GM18861 (cell line): ENCODE data around the gene DACT2.
"Not testable (repeated sequence)": the region's sequence is repeated elsewhere in the genome, so short reads cannot be mapped to it uniquely, and the experiment has no call there.

Experiments
- ATAC-seq: cut with Tn5 transposase; IDR thresholded peaks from one replicate; pipeline ENCODE4 v1.9.1; 2021; ENCODE audit not compliant: unreplicated experiment

DACT2 gene

GRCh38 chr6:168285456-168285855 lies 34.1 kb downstream of the DACT2 start:
- no peak for ATAC-seq

- ATAC-seq, result no peak
These were observed 35.4 kb downstream of the DACT2 start for GRCh38 chr6:168284187-168284586.

- no peak for ATAC-seq
These were observed 35.9 kb downstream of the DACT2 start for GRCh38 chr6:168283686-168284025.

DNA sequence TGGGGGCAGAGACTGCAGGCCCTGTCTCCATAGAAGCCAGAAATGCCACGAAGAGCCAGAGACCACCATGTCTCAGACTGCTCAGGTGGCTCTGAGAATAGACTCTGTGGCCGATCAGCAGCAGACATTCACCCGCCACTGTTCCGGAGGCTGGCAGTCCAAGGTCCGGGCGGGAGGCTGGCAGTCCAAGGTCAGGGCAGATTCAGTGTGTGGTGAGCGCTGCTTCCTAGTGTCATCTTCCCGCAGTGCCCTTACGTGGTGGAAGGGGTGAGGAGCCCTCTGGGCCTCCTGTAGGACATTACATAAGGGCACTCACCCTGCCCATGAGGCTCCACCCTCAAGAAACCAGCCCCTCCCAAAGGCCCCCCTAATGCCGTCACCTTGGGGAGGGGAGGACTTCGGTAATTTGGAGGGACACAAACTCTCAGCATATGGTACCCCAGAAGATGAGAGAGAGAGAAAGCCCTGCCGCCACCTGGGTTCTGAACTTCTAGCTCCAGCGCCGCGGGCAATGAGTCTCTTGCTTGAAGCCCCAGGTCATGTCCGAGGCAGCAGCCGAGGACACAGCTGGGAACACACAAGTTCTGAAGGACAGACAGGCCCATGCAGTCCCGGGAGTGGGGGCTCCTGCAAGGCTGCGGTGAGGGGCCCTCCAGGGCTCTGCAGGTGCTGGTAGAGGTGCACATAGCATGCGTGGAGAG lies 36.4 kb downstream of the DACT2 start:
- ATAC-seq, result no peak

GRCh38 chr6:168281826-168282225 lies 37.8 kb downstream of the DACT2 start:
- no peak for ATAC-seq

GRCh38 chr6:168281314-168281713 lies 38.3 kb downstream of the DACT2 start:
- ATAC-seq, result not testable (repeated sequence)

- no peak for ATAC-seq
These were observed 38.7 kb downstream of the DACT2 start for GRCh38 chr6:168280899-168281245.

DNA sequence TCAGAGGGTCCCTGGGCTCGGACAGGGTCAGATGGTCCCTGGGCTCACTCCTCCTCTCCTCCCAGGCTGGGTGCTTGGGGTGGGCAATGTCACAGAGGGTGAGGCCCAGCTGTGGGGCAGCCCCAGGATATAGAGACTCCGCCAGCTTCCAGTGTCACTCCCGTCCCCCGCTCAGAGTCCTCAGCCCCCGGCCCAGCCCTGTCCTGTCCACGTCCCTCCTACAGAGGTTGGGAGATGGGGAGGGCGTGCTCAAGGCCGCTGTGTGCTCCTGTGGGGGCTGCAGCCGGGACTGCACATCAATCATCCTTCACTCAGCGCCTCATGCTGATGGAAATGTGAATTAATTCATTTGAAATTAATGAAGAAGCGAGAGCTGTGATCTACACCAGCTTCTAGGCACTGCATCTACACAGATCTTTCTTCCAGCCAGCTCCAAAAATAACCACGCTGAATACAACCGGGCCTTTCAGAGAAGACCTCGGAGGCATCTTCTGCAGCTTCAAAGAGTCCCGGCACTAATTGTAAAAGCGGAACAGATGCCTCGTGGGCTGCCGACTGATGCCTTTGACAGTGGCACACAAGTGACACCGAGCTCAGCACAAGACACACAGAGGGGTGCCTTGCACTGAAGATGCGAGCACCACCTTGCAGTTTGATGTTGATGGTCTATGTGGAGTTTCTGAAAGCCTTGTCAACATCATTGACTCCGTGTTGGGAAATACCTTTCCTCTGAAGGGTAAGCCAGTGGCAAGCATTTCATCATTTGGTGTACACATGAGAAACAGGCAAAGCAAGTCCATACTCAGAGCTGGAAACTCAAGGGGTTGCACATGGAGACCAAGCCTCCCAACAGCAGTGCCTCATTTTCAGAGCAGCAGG lies 39.3 kb downstream of the DACT2 start:
- no peak for ATAC-seq

DNA sequence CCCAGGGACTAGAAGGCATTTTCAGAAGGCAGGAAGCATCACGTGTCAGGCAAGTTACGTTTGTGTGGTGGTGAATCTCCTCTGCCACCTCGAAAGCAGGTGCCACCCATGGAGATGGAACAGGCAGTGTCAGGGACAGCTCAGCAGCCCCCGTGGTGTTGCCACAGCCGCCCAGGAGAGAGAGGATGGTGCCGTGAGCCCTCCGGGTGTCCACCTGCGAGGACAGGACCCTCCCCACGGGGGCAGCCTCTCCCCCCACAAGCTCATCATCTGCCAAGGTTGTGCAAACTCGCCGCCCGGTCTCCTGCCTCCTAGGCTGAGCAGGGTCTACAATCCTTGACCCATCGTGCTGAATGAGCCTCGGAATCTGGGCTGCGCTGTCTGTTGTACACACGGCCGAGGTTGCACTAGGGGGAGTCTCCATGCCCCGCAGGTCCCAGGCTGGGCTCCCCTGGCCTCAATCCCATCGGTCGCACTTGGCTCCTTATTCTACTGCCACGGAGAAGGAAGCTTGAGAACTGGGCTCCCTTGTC lies 40.1 kb downstream of the DACT2 start:
- ATAC-seq, result no peak

GRCh38 chr6:168278904-168279303 lies 40.7 kb downstream of the DACT2 start:
- ATAC-seq, result no peak

- ATAC-seq, result no peak
These were observed 42.3 kb downstream of the DACT2 start for GRCh38 chr6:168277274-168277669.

GRCh38 chr6:168276576-168277273 lies 42.9 kb downstream of the DACT2 start:
- ATAC-seq, result no peak

DNA sequence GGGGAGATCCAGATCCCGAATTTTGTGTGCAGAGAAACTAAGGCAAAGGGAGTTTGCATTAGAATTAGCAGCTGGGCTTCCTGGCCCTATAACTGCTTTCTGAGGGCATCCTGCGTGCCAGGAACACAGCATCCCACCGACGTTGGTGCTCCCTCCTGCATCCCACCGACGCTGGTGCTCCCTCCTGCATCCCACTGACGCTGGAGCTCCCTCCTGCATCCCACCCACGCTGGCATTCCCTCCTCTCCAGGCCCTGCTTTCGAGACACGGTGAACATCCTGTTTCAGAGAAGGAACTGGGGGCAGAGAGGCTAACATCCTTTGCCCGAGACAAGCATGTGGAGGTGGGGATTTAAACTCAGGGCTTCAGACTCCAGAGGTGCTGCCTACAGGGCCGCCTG lies 44.4 kb downstream of the DACT2 start:
- ATAC-seq, result no peak

- ATAC-seq, result no peak
These were observed 45.3 kb downstream of the DACT2 start for GRCh38 chr6:168274037-168274952.

GRCh38 chr6:168273441-168274036 lies 46.0 kb downstream of the DACT2 start:
- ATAC-seq, result no peak

- no peak for ATAC-seq
These were observed 46.9 kb downstream of the DACT2 start for GRCh38 chr6:168272415-168273325.

GRCh38 chr6:168270274-168271172 lies 49.1 kb downstream of the DACT2 start:
- no peak for ATAC-seq
